T-helper 1 cell treated with Interleukin-12 subunit alpha and Interleukin-12 subunit beta and Interleukin-4 antibody, amounts not matched to agents 30 μg/mL and 1 μg/mL, for 36 hours (primary cell): ENCODE data around the gene RANGAP1.
"Not testable (repeated sequence)": the region's sequence is repeated elsewhere in the genome, so short reads cannot be mapped to it uniquely, and the experiment has no call there.

Experiments
- H3K27ac Mint-ChIP-seq: one replicate; pipeline ENCODE4 v1.8.0; 2021; ENCODE audit warnings: mild to moderate bottlenecking, mixed read lengths
- H3K27me3 Mint-ChIP-seq: one replicate; pipeline ENCODE4 v1.8.0; 2021; ENCODE audit warnings: low read depth, mixed read lengths
- H3K36me3 Mint-ChIP-seq: one replicate; pipeline ENCODE4 v1.8.0; 2021; ENCODE audit warnings: low read depth, mixed read lengths
- H3K4me1 Mint-ChIP-seq: one replicate; pipeline ENCODE4 v1.8.0; 2021; ENCODE audit warnings: low read depth, mixed read lengths
- H3K4me3 Mint-ChIP-seq: one replicate; pipeline ENCODE4 v1.8.0; 2021; ENCODE audit warnings: mild to moderate bottlenecking, moderate library complexity, mixed read lengths
- H3K9me3 Mint-ChIP-seq: one replicate; pipeline ENCODE4 v1.8.0; 2021; ENCODE audit warnings: mixed read lengths

Gene RANGAP1

DNA sequence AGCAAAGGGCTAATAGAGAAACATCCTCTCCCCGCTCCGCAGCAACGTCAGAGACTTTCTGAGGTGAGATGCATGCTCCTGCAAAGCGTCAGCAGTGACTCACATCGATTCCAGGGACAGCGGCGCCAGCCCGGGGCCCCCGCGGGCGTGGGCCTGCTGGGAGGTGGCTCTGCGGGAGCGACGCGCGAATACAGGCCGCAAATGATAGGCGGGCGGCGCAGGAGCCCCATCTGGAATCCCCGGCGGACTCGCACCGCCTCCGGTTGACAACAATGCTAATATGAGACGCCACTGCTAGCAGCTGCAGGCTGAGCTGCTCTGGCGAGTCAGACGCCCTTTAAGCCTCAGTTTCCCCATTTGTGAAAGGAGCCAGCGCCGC is 557 bp downstream of the RANGAP1 start:
- no peaks in the 10 kb centered on the region for H3K9me3 Mint-ChIP-seq
- peaks cover 18% of the 10 kb centered on the region for H3K36me3 Mint-ChIP-seq
- peaks cover 22% of the 10 kb centered on the region for H3K4me1 Mint-ChIP-seq
- H3K27me3 Mint-ChIP-seq, result no peaks in the 10 kb centered on the region
- H3K27ac Mint-ChIP-seq, result peak overlapping the region; percentile 97
- H3K4me3 Mint-ChIP-seq, result peak overlapping the region; percentile 91

DNA sequence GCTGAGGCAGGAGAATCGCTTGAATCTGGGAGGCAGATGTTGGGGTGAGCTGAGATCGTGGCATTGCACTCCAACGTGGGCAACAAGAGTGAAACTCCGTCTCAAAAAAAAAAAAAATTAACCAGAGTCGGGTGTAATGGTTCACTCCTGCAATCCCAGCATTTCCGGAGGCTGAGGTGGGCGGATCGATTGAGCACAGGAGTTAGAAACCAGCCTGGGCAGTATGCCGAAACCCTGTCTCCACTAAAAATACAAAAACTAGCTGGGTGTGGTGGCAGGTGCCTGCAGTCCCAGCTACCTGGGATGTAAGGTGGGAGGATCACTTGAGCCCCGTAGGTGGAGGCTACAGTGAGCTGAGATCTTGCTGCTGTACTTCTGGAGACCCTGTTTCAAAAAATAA is 1.5 kb downstream of the RANGAP1 start:
- H3K4me1 Mint-ChIP-seq, result peaks cover 22% of the 10 kb centered on the region
- peak overlapping the region; percentile 91 for H3K4me3 Mint-ChIP-seq
- no peaks in the 10 kb centered on the region for H3K9me3 Mint-ChIP-seq
- H3K27ac Mint-ChIP-seq, result peak overlapping the region; percentile 97
- peaks cover 18% of the 10 kb centered on the region for H3K36me3 Mint-ChIP-seq
- H3K27me3 Mint-ChIP-seq, result no peaks in the 10 kb centered on the region

DNA sequence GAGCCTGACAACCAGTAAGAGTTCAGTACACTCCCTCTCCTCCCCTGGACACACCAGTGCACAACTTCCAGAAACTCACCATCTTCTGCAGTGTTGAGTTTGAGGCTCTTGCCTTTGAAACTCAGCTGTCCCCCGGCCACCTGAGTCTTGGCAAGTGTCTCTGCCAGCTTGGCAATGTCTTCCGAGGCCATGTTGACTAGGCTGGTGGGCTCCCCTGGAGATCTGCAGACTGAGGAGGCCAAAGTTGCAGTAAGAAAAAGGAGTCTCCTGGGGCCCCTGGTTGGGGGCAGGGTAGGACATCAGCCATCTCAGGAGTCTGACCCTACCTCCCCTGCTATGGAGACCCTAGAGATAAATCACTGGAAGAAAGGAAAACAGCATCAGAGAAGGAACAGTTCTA is 5.1 kb downstream of the RANGAP1 start:
- no peaks in the 10 kb centered on the region for H3K27me3 Mint-ChIP-seq
- H3K4me1 Mint-ChIP-seq, result peaks cover 12% of the 10 kb centered on the region
- H3K27ac Mint-ChIP-seq, result no peak overlapping the region
- H3K4me3 Mint-ChIP-seq, result no peak overlapping the region
- no peaks in the 10 kb centered on the region for H3K9me3 Mint-ChIP-seq
- peaks cover 30% of the 10 kb centered on the region for H3K36me3 Mint-ChIP-seq

DNA sequence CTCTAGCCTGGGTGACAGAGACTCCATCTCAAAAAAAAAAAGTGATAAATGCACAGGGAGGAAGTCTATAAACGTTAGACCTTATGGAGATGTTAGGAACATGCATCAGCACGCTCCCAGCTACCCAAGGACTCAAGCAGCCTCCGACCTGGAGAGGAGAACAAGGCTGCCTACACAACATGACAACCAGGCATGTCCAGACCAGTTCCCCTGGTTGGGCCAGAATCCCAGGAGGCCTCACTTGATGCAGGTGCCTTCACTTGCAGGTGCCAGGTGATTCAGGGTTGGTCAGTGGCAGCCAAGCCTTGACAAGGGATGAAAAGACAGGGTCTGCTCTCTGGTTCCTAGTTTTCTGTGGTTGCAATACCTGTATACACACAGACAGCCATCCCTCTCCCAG is 5.9 kb downstream of the RANGAP1 start:
- Mint-ChIP-seq H3K4me1 (peaks cover 9% of the 10 kb centered on the region), H3K27ac (no peak overlapping the region), H3K9me3 (no peaks in the 10 kb centered on the region)

DNA sequence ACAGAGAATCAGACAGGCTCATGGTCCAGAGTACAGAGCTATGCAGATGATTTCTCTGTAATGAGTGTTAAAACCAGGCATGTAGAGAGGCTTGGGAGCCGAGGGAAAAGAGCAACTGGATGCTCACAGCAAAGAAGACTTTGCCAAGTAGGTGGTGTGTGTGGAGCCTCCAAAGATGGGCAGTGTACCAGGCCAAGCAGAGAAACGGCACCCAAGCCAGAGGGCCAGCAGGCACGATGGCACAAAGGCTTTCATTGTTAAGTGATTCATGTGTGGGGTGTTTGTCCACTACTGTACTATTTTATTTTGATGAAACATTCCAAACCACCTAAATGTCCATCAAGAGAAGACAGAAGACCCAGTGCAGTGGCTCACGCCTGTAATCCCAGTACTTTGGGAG is 11.1 kb downstream of the RANGAP1 start:
- no peaks in the 10 kb centered on the region for H3K9me3 Mint-ChIP-seq
- H3K4me1 Mint-ChIP-seq, result no peaks in the 10 kb centered on the region
- H3K36me3 Mint-ChIP-seq, result peaks cover 34% of the 10 kb centered on the region
- no peaks in the 10 kb centered on the region for H3K27me3 Mint-ChIP-seq
- H3K4me3 Mint-ChIP-seq, result no peak overlapping the region
- H3K27ac Mint-ChIP-seq, result no peak overlapping the region

More for the DNA sequence above, 5.9 kb downstream of the RANGAP1 start:
- peaks cover 30% of the 10 kb centered on the region for H3K36me3 Mint-ChIP-seq
- no peaks in the 10 kb centered on the region for H3K27me3 Mint-ChIP-seq
- H3K4me3 Mint-ChIP-seq, result no peak overlapping the region

DNA sequence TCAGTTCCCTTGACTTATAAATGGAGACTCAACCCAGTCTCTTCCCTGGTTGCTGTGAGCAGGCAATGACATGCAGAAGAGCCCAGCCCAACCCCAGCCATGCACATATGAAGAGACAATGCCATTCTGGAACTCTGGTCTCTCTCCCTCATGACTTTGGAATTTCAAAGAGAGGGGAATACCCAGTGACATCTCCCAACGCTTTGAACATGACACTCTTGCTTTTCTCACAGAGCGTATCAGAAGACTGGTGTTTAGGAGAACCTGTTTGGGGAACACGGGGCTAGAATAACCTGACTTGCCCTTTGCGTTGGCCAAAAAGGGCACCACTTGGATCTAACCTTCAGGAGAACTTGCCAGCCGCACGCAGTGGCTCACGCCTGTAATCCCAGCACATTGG is 12.9 kb downstream of the RANGAP1 start:
- Mint-ChIP-seq H3K27ac (no peak overlapping the region), H3K27me3 (no peaks in the 10 kb centered on the region), H3K4me1 (no peaks in the 10 kb centered on the region), H3K9me3 (no peaks in the 10 kb centered on the region), H3K4me3 (no peak overlapping the region), H3K36me3 (peaks cover 34% of the 10 kb centered on the region)

DNA sequence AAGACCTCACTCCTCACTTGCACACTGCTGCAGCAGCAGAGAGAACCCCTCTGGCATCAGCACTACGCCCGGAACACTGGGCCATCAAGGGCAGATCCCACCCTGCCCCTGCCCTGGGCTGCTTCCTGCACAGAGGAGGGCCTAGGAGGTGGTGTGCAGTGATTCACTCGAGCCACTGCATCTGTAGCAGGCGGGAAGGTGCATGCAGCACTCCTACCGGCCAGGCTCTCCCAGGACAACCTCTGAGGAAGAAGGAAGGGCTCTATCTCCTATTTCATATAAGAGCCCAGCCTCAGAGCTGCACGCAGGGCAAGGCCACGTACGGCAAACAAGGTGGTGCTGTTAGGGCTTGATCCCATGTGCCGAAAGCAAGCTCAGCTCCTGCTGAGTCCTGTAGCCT is 14.2 kb downstream of the RANGAP1 start:
- Mint-ChIP-seq H3K27ac (no peak overlapping the region), H3K4me3 (no peak overlapping the region), H3K9me3 (no peaks in the 10 kb centered on the region), H3K36me3 (peaks cover 27% of the 10 kb centered on the region), H3K27me3 (no peaks in the 10 kb centered on the region), H3K4me1 (no peaks in the 10 kb centered on the region)

DNA sequence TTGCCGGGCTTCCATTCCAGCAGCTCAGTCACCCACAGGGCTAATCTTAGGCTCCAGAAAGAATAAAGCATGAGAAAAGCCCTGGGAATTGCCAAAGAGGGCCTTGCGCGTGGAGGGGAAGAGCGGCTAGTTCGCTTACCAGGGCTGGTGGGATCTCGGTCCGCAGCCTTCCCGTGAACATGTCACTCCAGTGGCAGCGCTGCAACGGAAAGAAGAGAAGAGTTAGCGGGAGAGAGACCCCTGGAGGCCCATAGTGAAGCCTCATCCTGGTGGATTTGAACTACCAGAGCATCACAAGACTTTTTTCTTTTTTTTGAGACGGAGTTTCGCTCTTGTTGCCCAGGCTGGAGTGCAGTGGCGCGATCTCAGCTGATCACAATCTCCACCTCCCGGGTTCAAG is 18.0 kb downstream of the RANGAP1 start:
- Mint-ChIP-seq H3K36me3 (peaks cover 28% of the 10 kb centered on the region), H3K27ac (no peak overlapping the region), H3K4me1 (peaks cover 2% of the 10 kb centered on the region), H3K27me3 (no peaks in the 10 kb centered on the region), H3K4me3 (no peak overlapping the region), H3K9me3 (no peaks in the 10 kb centered on the region)

DNA sequence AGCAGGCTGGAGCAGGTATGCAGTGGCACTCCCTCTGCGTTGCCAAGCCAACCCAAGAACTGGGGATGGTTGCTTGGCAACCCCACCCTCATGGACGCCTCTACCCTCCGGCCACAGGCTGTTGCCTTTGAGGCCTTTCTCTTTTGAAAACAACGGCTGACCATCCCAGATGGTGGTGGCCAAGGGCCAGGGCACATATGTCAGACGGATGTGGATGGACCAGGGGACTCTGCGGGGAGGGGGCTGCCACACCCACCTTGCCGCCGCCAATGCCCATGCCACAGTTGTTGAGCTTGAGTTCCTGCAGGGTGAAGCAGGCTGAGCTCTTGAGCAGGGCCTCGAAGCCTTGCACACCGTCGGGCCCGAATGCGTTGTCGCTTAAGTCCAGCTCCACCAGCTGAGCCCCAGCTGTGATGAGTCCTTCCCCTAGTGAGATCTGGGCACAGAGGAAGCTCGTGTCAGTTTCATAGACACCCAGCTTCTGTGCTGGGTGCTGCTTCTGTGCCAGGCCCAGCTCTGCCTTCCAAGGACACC is 21.5 kb downstream of the RANGAP1 start:
- Mint-ChIP-seq H3K27me3 (no peaks in the 10 kb centered on the region), H3K4me1 (peaks cover 2% of the 10 kb centered on the region), H3K27ac (no peak overlapping the region), H3K4me3 (no peak overlapping the region), H3K36me3 (peaks cover 32% of the 10 kb centered on the region), H3K9me3 (no peaks in the 10 kb centered on the region)

DNA sequence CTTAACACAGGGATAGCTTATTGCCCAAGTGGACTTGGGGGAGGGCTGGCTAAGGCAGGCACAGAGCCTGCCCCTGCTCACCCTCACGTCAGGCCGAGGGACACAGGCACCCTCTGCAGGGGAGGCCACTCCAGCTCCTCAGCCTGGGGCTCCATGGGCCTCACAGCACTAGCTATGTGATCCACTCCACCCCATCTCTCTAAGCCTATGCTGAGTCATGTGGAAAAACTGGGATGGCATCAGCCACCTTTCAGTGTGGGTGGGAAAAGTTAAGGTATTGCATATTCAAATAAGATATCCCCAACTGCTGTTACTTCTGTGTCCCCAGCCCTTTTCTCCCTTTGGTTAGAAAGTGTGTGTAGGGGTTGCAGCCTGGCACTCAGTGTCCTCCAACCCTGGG is 22.3 kb downstream of the RANGAP1 start:
- H3K9me3 Mint-ChIP-seq, result no peaks in the 10 kb centered on the region
- no peak overlapping the region for H3K4me3 Mint-ChIP-seq
- peaks cover 2% of the 10 kb centered on the region for H3K4me1 Mint-ChIP-seq
- H3K27ac Mint-ChIP-seq, result no peak overlapping the region
- no peaks in the 10 kb centered on the region for H3K27me3 Mint-ChIP-seq
- H3K36me3 Mint-ChIP-seq, result peaks cover 28% of the 10 kb centered on the region

DNA sequence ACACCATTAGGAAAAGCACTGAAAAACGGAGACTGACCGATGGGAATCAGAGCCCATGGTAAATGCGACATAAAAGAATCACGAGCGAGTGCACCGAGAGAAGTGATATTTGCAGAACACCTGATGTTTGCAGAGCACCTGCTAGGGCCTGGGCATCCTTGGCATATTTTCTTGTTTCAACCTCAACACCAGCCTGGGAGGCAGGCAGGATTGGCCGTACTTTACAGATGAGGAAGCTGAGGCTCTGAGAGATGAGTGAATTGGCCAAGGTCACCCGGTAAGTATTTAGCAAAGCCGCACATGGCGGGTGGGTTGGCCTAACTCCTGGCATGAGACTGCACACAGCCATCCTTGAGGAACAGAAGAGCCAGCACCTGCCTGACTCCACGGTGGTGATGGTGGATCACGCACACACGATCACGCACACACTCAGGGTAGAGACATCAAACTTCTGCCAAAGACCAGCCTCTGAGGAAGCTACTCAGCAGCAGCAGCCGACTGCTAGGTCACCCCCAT is 23.7 kb downstream of the RANGAP1 start:
- no peaks in the 10 kb centered on the region for H3K9me3 Mint-ChIP-seq
- H3K27ac Mint-ChIP-seq, result no peak overlapping the region
- no peak overlapping the region for H3K4me3 Mint-ChIP-seq
- H3K4me1 Mint-ChIP-seq, result peaks cover 2% of the 10 kb centered on the region
- H3K36me3 Mint-ChIP-seq, result peaks cover 27% of the 10 kb centered on the region
- no peaks in the 10 kb centered on the region for H3K27me3 Mint-ChIP-seq

DNA sequence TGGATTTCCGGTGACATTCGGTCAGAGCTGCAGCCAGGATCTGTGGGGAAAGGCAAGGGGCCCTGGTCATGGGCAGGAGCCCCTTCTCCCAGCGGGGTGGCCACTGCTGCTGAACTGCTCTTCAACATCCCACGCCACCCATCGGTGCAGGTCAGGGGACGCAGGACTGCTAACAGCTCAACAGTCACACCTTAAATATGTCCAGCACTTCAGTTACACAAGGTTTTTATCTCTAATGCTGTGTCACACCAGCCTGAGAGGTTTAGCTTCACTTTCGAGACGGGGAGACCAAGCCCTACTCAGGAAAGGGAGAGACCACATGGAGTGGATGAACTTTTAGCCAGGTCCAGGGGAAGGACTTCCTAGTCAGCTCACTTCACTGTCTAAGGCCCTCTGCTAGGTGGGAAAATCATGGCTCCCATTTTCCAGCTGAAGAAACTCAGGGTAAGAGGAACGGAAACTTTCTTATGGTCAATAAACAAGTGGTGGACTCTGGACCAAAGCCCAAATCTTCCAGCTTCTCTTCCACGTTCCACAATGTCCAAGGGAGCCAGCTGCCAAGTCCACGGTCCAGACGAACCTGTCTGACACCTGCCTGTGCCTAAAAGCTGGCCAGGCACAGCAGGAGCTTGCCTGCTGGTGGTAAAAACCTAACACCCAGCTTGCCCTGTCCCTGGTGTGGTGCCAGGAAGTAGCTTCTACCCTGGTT is 24.3 kb downstream of the RANGAP1 start:
- Mint-ChIP-seq H3K36me3 (peaks cover 32% of the 10 kb centered on the region), H3K9me3 (no peaks in the 10 kb centered on the region), H3K27ac (no peak overlapping the region), H3K27me3 (no peaks in the 10 kb centered on the region), H3K4me1 (peaks cover 2% of the 10 kb centered on the region), H3K4me3 (no peak overlapping the region)

DNA sequence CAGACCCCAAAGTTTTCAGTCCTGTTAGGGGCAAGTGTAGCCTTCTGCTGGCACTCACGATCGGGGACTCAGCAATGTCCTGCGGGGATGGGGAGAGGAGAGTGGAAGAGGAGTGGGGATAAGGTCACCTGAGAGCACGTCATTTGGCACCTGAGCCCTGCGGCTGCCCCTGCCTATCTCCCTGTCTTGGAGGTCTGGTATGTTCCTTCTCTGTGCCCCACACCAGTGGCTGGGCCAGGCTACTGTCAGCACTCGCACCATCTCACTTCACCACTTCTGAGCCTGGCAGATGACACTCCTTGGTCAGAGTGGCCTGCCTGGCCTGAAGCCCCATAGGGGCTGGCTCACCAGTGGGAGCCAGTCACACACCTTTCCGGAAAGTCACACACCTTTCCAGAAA is 25.1 kb downstream of the RANGAP1 start:
- H3K27me3 Mint-ChIP-seq, result no peaks in the 10 kb centered on the region
- H3K4me1 Mint-ChIP-seq, result peaks cover 2% of the 10 kb centered on the region
- H3K36me3 Mint-ChIP-seq, result peaks cover 31% of the 10 kb centered on the region
- H3K9me3 Mint-ChIP-seq, result no peaks in the 10 kb centered on the region
- no peak overlapping the region for H3K27ac Mint-ChIP-seq
- no peak overlapping the region for H3K4me3 Mint-ChIP-seq

DNA sequence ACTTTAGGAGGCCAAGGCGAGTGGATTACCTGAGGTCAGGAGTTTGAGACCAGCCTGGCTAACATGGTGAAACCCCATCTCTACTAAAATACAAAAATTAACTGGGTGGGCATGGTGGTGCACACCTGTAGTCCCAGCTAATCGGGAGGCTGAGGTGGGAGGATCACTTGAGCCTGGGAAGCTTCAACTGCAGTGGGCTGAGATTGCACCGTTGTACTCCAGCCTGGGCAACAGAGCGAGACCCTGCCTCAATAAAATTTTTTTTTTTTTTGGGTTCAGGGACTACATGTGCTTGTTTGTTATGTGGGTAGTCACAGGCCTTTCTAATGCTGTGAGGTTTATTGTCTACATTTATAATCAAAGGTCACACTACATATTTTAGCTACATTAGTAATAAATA is 26.2 kb downstream of the RANGAP1 start:
- H3K36me3 Mint-ChIP-seq, result peaks cover 32% of the 10 kb centered on the region

DNA sequence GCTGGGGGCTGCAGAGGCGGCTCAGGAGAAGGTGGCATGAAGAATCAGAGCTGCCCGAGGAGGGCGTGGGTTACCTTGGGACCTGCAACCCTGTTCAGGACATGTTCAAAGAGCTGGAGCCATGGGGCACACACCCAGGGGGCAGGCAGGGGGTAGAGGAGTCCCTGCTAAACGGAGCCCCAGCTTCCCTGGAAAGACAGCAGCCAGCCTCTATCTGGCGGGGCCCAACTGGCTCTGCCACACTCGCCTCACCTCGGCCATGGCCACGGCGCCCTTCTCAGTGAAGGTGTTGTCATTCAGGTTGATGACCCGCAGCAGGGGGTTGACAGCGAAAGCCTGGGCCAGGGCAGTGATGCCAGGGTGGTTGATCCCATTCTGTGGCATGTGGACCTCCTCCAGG is 28.3 kb downstream of the RANGAP1 start:
- Mint-ChIP-seq H3K36me3 (peaks cover 28% of the 10 kb centered on the region), H3K4me1 (no peaks in the 10 kb centered on the region), H3K27me3 (no peaks in the 10 kb centered on the region), H3K27ac (no peak overlapping the region), H3K4me3 (no peak overlapping the region), H3K9me3 (no peaks in the 10 kb centered on the region)

More for the DNA sequence above, 26.2 kb downstream of the RANGAP1 start:
- H3K9me3 Mint-ChIP-seq, H3K27ac Mint-ChIP-seq, H3K4me3 Mint-ChIP-seq, H3K27me3 Mint-ChIP-seq, H3K4me1 Mint-ChIP-seq: not testable (repeated sequence)
